ENCODE results near the gene FGF23.

DNA sequence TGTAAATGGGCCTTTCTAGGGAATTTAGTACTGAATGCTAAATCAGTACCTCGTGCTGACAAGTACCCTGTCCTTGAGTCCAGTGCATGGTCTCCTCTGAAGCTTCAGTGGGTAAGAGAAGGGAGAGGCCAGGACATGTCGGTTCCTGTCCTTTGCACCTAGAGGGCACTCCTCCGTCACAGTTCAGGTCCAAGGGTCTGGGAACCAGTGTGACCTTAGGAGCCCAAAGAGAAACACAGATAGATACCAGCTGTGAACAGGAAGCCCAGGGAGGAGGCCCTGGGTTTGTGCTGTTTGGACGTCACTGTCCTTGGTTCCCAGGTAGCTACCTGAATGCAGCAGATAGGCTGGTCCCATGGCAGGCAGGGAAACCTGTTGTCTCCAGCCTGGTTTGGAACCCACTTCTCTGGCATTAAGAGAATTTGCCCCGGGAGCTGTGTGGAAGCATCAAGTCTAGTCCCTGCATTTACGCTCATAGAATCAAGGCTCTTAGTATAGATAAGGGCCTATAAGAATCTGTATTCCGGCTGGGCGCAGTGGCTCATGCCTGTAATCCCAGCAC is 3.9 kb upstream of the FGF23 start:
- TF ChIP-seq, protein P1, sequence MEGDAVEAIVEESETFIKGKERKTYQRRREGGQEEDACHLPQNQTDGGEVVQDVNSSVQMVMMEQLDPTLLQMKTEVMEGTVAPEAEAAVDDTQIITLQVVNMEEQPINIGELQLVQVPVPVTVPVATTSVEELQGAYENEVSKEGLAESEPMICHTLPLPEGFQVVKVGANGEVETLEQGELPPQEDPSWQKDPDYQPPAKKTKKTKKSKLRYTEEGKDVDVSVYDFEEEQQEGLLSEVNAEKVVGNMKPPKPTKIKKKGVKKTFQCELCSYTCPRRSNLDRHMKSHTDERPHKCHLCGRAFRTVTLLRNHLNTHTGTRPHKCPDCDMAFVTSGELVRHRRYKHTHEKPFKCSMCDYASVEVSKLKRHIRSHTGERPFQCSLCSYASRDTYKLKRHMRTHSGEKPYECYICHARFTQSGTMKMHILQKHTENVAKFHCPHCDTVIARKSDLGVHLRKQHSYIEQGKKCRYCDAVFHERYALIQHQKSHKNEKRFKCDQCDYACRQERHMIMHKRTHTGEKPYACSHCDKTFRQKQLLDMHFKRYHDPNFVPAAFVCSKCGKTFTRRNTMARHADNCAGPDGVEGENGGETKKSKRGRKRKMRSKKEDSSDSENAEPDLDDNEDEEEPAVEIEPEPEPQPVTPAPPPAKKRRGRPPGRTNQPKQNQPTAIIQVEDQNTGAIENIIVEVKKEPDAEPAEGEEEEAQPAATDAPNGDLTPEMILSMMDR (conservative IDR thresholded peaks at IDR 0.05 in 1 of 2, IDR thresholded peaks at IDR 0.05 in 1 of 2; ENCODE audit: low read depth in 1 of 2, low read length in 2 of 2), result no peak
- no peak for TF ChIP-seq EZH2 (IDR thresholded peaks at IDR 0.05; ENCODE audit: low read length, missing control alignments)

All from fibroblast of lung (primary cell).